GM12892 (cell line): Measurements from ENCODE around the gene ITPKB.

Source experiments
- POLR2A ChIP-seq: IDR thresholded peaks from 2 replicates; pipeline ENCODE4 v1.6.1; 2011; ENCODE audit warnings: low read depth, low read length, control low read depth
- POLR2AphosphoS5 ChIP-seq: IDR thresholded peaks from 2 replicates; pipeline ENCODE4 v1.6.1; 2011; ENCODE audit warnings: low read depth, low read length, control low read depth
- TAF1 ChIP-seq: IDR thresholded peaks from 2 replicates; pipeline ENCODE4 v1.6.1; 2011; ENCODE audit warnings: low read depth, mild to moderate bottlenecking, control low read depth, low read length, borderline replicate concordance

- TF ChIP-seq POLR2AphosphoS5 (no peak), POLR2A (no peak), TAF1 (no peak)
These were observed 79.4 kb downstream of the ITPKB start for GRCh38 chr1:226659641-226660040.
